BJ (cell line): ENCODE measurements around the gene RFLNA. TPM values are rescaled to one million over a fixed set of nuclear protein-coding genes. Genes with fewer than 3 reads are reported as not detected.

Experiments
- CTCF ChIA-PET: fragments of 350-600 bp; formaldehyde crosslinking; extraction: SDS; loops from one replicate; lab custom pipeline; 2021; ENCODE audit warnings: antibody characterized with exemption, inconsistent platforms; lab: Yijun Ruan, JAX
- POLR2A ChIA-PET: fragments of 300-600 bp; sonication (Branson Sonifier 250); formaldehyde crosslinking; extraction: SDS; loops from one replicate; lab custom pipeline; 2021; ENCODE audit warnings: antibody characterized with exemption; lab: Charles Lee
- DNase-seq: peaks from one replicate; pipeline ENCODE4 v3.0.0-alpha.2; 2011; ENCODE audit warnings: low read depth
- H3K27me3 ChIP-seq: 2 replicates; pipeline ENCODE4 v1.6.0; 2011; ENCODE audit warnings: low read length; ENCODE audit not compliant: control insufficient read depth, insufficient read depth
- H3K36me3 ChIP-seq: 2 replicates; pipeline ENCODE4 v1.5.1; 2011; ENCODE audit warnings: low read length; ENCODE audit not compliant: control insufficient read depth, insufficient read depth
- H3K4me3 ChIP-seq: 2 replicates; pipeline ENCODE4 v1.5.1; 2011; ENCODE audit warnings: low read depth, mild to moderate bottlenecking, control low read depth, low read length
- CTCF ChIP-seq: IDR thresholded peaks from 2 replicates; pipeline ENCODE4 v1.5.1; 2011; ENCODE audit warnings: low read depth, mild to moderate bottlenecking, control low read depth, inconsistent platforms, low read length, moderate library complexity; ENCODE audit not compliant: insufficient read depth
- polyA plus RNA-seq: library from polyadenylated mRNA; depleted of rRNA; stranded (reverse); fragments of >200 nt; gene quantifications from 2 replicates; pipeline ENCODE4 v1.2.3, GENCODE V29; 2011

Gene RFLNA
- polyA plus RNA-seq, 1 experiment: not detected

GRCh38 chr12:124292385-124292784, 2.5 kb upstream of the RFLNA start:
- Histone ChIP-seq H3K27me3 (peaks cover 22% of the 10 kb centered on the region), H3K4me3 (no peak overlapping the region), H3K36me3 (no peaks in the 10 kb centered on the region)
- CTCF ChIA-PET: no interaction called here
- no peak for TF ChIP-seq CTCF
- DNase-seq: no peak
- POLR2A ChIA-PET: no interaction called here

DNA sequence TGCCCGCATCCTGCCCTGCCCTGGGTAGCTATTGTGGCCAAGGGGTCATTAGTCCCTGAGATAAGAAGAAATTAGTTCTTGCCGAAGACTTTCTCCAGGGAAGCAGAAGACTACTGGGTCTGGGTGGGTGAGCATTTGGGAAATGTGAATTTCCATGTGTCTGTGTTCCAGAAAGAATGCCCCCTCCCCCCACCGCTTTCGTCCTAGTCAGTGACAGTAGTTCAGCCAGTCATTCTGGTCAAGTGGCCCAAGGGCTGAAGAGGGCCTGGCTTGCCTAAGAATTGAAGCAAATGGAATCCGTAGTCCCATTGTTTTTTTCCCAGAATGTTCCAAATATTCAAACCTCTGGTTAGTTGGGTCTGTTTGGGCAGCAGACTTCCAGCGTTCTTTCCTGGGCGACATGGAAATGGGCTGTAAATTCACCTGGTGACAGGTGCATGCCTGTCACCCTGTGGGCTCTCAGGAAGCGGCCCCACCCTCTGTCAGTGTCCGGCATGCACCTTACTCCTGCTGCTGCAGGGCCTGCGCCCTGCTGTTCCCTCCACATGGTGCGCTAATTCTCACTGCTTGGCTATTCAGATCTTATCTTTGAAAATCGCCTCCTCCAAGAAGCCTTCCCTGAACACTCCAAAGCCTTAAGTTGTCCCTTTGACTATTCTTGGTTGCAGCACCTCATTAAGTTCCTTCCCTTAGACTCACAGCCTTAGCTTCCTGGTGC, 1.4 kb upstream of the RFLNA start:
- Histone ChIP-seq H3K4me3 (no peak overlapping the region), H3K27me3 (peaks cover 26% of the 10 kb centered on the region), H3K36me3 (no peaks in the 10 kb centered on the region)
- no peak for DNase-seq
- POLR2A ChIA-PET: no interaction called here
- TF ChIP-seq CTCF: no peak
- CTCF ChIA-PET: no interaction called here

GRCh38 chr12:124295431-124296058, 652 bp downstream of the RFLNA start:
- POLR2A ChIA-PET: no interaction called here
- Histone ChIP-seq H3K36me3 (no peaks in the 10 kb centered on the region), H3K27me3 (peaks cover 30% of the 10 kb centered on the region), H3K4me3 (no peak overlapping the region)
- CTCF ChIA-PET: interaction anchor here (1.2 kb wide), 1 partner anchor 263 kb away, joined by 3 read pairs; no protein-coding TSS in a partner anchor
- no peak for DNase-seq
- TF ChIP-seq CTCF: no peak

DNA sequence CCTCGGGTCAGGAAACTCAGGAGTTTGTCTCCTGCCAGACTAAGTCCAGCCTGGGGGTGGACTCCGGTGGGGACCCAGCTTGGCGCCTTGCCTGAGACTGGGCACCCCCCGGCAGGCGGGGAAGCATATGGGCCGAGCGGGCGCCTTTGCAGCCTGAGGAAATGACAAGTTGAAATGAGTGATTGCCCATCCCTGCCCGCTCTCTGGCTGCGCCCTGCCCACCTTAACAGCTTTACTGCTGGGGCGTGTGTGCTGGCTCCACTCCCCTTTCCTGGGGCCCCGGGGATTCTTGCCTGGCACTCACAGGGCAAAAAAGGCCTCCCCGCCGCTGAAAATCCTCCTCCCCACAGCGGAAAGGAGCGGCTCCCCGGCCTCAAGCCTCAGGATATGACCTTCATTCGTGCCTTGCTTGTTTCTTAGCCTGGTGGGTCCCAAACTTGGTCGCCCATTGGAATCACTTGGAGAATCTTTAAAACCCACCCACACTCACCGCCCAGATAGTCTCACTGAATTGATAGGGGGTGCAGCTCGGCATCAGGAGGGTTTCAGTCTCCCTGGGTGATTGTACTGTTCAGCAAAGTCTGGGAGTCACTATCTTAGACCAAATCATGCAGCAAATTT, 1.5 kb downstream of the RFLNA start:
- ChIA-PET POLR2A (no interaction called here), CTCF (interaction anchor here (1.2 kb wide), 1 partner anchor 264 kb away, joined by 3 read pairs; no protein-coding TSS in a partner anchor)
- DNase-seq: no peak
- no peak for TF ChIP-seq CTCF
- Histone ChIP-seq H3K36me3 (no peaks in the 10 kb centered on the region), H3K27me3 (peaks cover 29% of the 10 kb centered on the region), H3K4me3 (no peak overlapping the region)

GRCh38 chr12:124296916-124297351, 2.0 kb downstream of the RFLNA start:
- CTCF ChIA-PET: interaction anchor here (1.2 to 1.5 kb wide), 2 partner anchors 264 to 474 kb away, joined by 3 to 4 read pairs; no protein-coding TSS in a partner anchor

More at GRCh38 chr12:124296916-124297351, 2.0 kb downstream of the RFLNA start:
- Histone ChIP-seq H3K4me3 (no peak overlapping the region), H3K36me3 (no peaks in the 10 kb centered on the region), H3K27me3 (peaks cover 28% of the 10 kb centered on the region)
- POLR2A ChIA-PET: no interaction called here
- DNase-seq: no peak
- no peak for TF ChIP-seq CTCF
